ENCODE measurements around the gene NDUFB11. TPM values are rescaled to one million over a fixed set of nuclear protein-coding genes. Genes with fewer than 3 reads are reported as not detected.

NDUFB11 gene
- total and polyA plus RNA-seq, 9 of the 15 experiments (the other 6 are each of a cell fraction or from before 2014, with no cell fraction given): 20.9 to 269 (median 86.8) TPM

DNA sequence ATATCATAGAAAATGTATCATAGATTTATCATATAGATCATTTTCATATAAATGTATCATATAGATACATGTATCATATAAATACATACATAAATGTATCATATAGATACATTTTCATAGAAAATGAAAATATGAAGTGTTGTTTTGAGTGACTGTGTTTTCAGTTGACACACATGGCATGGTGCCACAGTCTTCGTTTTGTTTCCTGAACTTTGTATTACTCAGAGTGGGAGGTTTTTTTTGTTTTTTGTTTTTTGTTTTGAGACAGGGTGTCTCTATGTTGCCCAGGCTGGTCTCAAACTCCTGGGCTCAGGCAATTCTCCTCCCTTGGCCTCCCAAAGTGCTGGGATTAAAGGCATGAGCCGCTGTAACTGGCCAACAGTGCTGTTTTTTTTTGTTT lies 4.4 kb upstream of the NDUFB11 start (continued):
- TF ChIP-seq, protein P1, sequence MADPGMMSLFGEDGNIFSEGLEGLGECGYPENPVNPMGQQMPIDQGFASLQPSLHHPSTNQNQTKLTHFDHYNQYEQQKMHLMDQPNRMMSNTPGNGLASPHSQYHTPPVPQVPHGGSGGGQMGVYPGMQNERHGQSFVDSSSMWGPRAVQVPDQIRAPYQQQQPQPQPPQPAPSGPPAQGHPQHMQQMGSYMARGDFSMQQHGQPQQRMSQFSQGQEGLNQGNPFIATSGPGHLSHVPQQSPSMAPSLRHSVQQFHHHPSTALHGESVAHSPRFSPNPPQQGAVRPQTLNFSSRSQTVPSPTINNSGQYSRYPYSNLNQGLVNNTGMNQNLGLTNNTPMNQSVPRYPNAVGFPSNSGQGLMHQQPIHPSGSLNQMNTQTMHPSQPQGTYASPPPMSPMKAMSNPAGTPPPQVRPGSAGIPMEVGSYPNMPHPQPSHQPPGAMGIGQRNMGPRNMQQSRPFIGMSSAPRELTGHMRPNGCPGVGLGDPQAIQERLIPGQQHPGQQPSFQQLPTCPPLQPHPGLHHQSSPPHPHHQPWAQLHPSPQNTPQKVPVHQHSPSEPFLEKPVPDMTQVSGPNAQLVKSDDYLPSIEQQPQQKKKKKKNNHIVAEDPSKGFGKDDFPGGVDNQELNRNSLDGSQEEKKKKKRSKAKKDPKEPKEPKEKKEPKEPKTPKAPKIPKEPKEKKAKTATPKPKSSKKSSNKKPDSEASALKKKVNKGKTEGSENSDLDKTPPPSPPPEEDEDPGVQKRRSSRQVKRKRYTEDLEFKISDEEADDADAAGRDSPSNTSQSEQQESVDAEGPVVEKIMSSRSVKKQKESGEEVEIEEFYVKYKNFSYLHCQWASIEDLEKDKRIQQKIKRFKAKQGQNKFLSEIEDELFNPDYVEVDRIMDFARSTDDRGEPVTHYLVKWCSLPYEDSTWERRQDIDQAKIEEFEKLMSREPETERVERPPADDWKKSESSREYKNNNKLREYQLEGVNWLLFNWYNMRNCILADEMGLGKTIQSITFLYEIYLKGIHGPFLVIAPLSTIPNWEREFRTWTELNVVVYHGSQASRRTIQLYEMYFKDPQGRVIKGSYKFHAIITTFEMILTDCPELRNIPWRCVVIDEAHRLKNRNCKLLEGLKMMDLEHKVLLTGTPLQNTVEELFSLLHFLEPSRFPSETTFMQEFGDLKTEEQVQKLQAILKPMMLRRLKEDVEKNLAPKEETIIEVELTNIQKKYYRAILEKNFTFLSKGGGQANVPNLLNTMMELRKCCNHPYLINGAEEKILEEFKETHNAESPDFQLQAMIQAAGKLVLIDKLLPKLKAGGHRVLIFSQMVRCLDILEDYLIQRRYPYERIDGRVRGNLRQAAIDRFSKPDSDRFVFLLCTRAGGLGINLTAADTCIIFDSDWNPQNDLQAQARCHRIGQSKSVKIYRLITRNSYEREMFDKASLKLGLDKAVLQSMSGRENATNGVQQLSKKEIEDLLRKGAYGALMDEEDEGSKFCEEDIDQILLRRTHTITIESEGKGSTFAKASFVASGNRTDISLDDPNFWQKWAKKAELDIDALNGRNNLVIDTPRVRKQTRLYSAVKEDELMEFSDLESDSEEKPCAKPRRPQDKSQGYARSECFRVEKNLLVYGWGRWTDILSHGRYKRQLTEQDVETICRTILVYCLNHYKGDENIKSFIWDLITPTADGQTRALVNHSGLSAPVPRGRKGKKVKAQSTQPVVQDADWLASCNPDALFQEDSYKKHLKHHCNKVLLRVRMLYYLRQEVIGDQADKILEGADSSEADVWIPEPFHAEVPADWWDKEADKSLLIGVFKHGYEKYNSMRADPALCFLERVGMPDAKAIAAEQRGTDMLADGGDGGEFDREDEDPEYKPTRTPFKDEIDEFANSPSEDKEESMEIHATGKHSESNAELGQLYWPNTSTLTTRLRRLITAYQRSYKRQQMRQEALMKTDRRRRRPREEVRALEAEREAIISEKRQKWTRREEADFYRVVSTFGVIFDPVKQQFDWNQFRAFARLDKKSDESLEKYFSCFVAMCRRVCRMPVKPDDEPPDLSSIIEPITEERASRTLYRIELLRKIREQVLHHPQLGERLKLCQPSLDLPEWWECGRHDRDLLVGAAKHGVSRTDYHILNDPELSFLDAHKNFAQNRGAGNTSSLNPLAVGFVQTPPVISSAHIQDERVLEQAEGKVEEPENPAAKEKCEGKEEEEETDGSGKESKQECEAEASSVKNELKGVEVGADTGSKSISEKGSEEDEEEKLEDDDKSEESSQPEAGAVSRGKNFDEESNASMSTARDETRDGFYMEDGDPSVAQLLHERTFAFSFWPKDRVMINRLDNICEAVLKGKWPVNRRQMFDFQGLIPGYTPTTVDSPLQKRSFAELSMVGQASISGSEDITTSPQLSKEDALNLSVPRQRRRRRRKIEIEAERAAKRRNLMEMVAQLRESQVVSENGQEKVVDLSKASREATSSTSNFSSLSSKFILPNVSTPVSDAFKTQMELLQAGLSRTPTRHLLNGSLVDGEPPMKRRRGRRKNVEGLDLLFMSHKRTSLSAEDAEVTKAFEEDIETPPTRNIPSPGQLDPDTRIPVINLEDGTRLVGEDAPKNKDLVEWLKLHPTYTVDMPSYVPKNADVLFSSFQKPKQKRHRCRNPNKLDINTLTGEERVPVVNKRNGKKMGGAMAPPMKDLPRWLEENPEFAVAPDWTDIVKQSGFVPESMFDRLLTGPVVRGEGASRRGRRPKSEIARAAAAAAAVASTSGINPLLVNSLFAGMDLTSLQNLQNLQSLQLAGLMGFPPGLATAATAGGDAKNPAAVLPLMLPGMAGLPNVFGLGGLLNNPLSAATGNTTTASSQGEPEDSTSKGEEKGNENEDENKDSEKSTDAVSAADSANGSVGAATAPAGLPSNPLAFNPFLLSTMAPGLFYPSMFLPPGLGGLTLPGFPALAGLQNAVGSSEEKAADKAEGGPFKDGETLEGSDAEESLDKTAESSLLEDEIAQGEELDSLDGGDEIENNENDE (IDR thresholded peaks at IDR 0.05; ENCODE audit: low read depth, low read length): no peak
- TF ChIP-seq HMGN3 (IDR thresholded peaks at IDR 0.05; ENCODE audit: borderline replicate concordance, extremely low read depth, insufficient read length, low read depth, low read length): no peak
- no peak for TF ChIP-seq CBX1 (IDR thresholded peaks at IDR 0.05; ENCODE audit: low read depth)
- TF ChIP-seq JUN (IDR thresholded peaks at IDR 0.05; ENCODE audit: borderline replicate concordance, low read depth, low read length): no peak
- no peak for TF ChIP-seq JUN (CRISPR knock-in tag; IDR thresholded peaks at IDR 0.05; ENCODE audit: borderline replicate concordance)
- no peak for TF ChIP-seq ZC3H4 (CRISPR knock-in tag; IDR thresholded peaks at IDR 0.05; ENCODE audit: borderline replicate concordance)
- TF ChIP-seq PHB (CRISPR knock-in tag; IDR thresholded peaks at IDR 0.05): no peak
- TF ChIP-seq, protein P2, sequence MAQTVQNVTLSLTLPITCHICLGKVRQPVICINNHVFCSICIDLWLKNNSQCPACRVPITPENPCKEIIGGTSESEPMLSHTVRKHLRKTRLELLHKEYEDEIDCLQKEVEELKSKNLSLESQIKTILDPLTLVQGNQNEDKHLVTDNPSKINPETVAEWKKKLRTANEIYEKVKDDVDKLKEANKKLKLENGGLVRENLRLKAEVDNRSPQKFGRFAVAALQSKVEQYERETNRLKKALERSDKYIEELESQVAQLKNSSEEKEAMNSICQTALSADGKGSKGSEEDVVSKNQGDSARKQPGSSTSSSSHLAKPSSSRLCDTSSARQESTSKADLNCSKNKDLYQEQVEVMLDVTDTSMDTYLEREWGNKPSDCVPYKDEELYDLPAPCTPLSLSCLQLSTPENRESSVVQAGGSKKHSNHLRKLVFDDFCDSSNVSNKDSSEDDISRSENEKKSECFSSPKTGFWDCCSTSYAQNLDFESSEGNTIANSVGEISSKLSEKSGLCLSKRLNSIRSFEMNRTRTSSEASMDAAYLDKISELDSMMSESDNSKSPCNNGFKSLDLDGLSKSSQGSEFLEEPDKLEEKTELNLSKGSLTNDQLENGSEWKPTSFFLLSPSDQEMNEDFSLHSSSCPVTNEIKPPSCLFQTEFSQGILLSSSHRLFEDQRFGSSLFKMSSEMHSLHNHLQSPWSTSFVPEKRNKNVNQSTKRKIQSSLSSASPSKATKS (CRISPR knock-in tag; IDR thresholded peaks at IDR 0.05): no peak
- TF ChIP-seq, protein P3, sequence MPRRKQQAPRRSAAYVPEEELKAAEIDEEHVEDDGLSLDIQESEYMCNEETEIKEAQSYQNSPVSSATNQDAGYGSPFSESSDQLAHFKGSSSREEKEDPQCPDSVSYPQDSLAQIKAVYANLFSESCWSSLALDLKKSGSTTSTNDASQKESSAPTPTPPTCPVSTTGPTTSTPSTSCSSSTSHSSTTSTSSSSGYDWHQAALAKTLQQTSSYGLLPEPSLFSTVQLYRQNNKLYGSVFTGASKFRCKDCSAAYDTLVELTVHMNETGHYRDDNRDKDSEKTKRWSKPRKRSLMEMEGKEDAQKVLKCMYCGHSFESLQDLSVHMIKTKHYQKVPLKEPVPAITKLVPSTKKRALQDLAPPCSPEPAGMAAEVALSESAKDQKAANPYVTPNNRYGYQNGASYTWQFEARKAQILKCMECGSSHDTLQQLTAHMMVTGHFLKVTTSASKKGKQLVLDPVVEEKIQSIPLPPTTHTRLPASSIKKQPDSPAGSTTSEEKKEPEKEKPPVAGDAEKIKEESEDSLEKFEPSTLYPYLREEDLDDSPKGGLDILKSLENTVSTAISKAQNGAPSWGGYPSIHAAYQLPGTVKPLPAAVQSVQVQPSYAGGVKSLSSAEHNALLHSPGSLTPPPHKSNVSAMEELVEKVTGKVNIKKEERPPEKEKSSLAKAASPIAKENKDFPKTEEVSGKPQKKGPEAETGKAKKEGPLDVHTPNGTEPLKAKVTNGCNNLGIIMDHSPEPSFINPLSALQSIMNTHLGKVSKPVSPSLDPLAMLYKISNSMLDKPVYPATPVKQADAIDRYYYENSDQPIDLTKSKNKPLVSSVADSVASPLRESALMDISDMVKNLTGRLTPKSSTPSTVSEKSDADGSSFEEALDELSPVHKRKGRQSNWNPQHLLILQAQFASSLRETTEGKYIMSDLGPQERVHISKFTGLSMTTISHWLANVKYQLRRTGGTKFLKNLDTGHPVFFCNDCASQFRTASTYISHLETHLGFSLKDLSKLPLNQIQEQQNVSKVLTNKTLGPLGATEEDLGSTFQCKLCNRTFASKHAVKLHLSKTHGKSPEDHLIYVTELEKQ (CRISPR knock-in tag; IDR thresholded peaks at IDR 0.05): no peak
- TF ChIP-seq SMARCB1 (IDR thresholded peaks at IDR 0.05; ENCODE audit: insufficient read length, low read depth): no peak
- no peak for TF ChIP-seq MTF1 (CRISPR knock-in tag; IDR thresholded peaks at IDR 0.05; ENCODE audit: borderline replicate concordance)
